ENCODE results near the gene KIF7.

KIF7 gene

DNA sequence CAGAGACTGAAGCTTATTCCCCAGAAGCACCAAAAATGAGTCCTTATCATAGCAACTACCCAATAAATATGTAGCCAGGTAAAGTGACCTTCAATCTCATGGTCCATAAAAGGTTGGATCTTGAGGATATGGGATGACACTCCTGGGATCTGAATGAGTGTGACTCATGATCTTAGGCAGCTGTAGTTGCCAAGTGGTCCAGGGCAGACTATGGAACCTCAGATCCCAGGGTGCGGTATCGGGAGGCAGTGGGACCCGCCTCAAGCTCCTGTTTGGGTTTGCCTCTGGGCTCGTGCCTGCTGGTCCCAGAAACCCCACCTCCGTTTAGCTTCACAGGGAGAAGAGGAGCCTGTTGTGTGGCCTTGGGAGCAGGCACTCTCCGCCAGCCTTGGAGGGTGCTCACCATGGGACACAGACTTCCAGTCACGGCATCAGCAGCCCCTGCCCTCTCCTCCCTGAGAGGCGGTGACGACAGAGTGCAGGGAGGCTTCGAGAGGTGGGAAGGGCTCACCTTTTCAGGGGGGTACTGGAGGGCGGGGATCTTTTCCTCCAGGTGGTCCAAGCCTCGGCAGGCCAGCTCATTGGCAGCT, 15.8 kb upstream of the KIF7 start:
- no peaks in the 10 kb centered on the region for H3K9me3 ChIP-seq (ENCODE audit: control insufficient read depth in 1 of 2, low read length in 2 of 2)
- no peaks in the 10 kb centered on the region for H3K27me3 ChIP-seq (ENCODE audit: control insufficient read depth in 1 of 2, insufficient read depth in 2 of 2, low read length in 2 of 2)
- H3K36me3 ChIP-seq (ENCODE audit: control insufficient read depth in 1 of 2, insufficient read depth in 2 of 2, low read length in 2 of 2), result no peaks in the 10 kb centered on the region
- H3K4me1 ChIP-seq (ENCODE audit: control insufficient read depth in 1 of 2, insufficient read depth in 2 of 2, low read length in 2 of 2), result no peaks in the 10 kb centered on the region
- no peak overlapping the region for H3K27ac ChIP-seq (ENCODE audit: low read depth, low read length)
- H3K4me3 ChIP-seq (ENCODE audit: low read depth in 1 of 2, low read length in 2 of 2), result no peak overlapping the region
- no peak overlapping the region for H3K9ac ChIP-seq (ENCODE audit: low read depth in 1 of 2, low read length in 2 of 2)

GRCh38 chr15:89669941-89670340, 14.7 kb upstream of the KIF7 start:
- H3K36me3 ChIP-seq (ENCODE audit: control insufficient read depth in 1 of 2, insufficient read depth in 2 of 2, low read length in 2 of 2), result no peaks in the 10 kb centered on the region
- no peak overlapping the region for H3K4me3 ChIP-seq (ENCODE audit: low read depth in 1 of 2, low read length in 2 of 2)
- peaks cover 0 to under 1% of the 10 kb centered on the region in 2 donors for H3K27me3 ChIP-seq (ENCODE audit: control insufficient read depth in 1 of 2, insufficient read depth in 2 of 2, low read length in 2 of 2)
- no peak overlapping the region for H3K27ac ChIP-seq (ENCODE audit: low read depth, low read length)
- no peaks in the 10 kb centered on the region for H3K9me3 ChIP-seq (ENCODE audit: control insufficient read depth in 1 of 2, low read length in 2 of 2)
- peaks cover under 1 to 3% of the 10 kb centered on the region in 2 donors for H3K4me1 ChIP-seq (ENCODE audit: control insufficient read depth in 1 of 2, insufficient read depth in 2 of 2, low read length in 2 of 2)
- no peak overlapping the region for H3K9ac ChIP-seq (ENCODE audit: low read depth in 1 of 2, low read length in 2 of 2)

GRCh38 chr15:89669309-89669865, 14.1 kb upstream of the KIF7 start:
- H3K9me3 ChIP-seq (ENCODE audit: control insufficient read depth in 1 of 2, low read length in 2 of 2), result no peaks in the 10 kb centered on the region
- H3K27me3 ChIP-seq (ENCODE audit: control insufficient read depth in 1 of 2, insufficient read depth in 2 of 2, low read length in 2 of 2), result peaks cover 0 to 4% of the 10 kb centered on the region in 2 donors
- H3K27ac ChIP-seq (ENCODE audit: low read depth, low read length), result no peak overlapping the region
- H3K4me3 ChIP-seq (ENCODE audit: low read depth in 1 of 2, low read length in 2 of 2), result no peak overlapping the region
- peaks cover 4 to 5% of the 10 kb centered on the region in 2 donors for H3K4me1 ChIP-seq (ENCODE audit: control insufficient read depth in 1 of 2, insufficient read depth in 2 of 2, low read length in 2 of 2)
- H3K36me3 ChIP-seq (ENCODE audit: control insufficient read depth in 1 of 2, insufficient read depth in 2 of 2, low read length in 2 of 2), result no peaks in the 10 kb centered on the region
- no peak overlapping the region for H3K9ac ChIP-seq (ENCODE audit: low read depth in 1 of 2, low read length in 2 of 2)

- Histone ChIP-seq H3K4me1 (ENCODE audit: control insufficient read depth in 1 of 2, insufficient read depth in 2 of 2, low read length in 2 of 2) (peaks cover 4 to 5% of the 10 kb centered on the region in 2 donors), H3K4me3 (ENCODE audit: low read depth in 1 of 2, low read length in 2 of 2) (no peak overlapping the region), H3K27me3 (ENCODE audit: control insufficient read depth in 1 of 2, insufficient read depth in 2 of 2, low read length in 2 of 2) (peaks cover 0 to 4% of the 10 kb centered on the region in 2 donors), H3K9ac (ENCODE audit: low read depth in 1 of 2, low read length in 2 of 2) (no peak overlapping the region), H3K36me3 (ENCODE audit: control insufficient read depth in 1 of 2, insufficient read depth in 2 of 2, low read length in 2 of 2) (no peaks in the 10 kb centered on the region), H3K9me3 (ENCODE audit: control insufficient read depth in 1 of 2, low read length in 2 of 2) (no peaks in the 10 kb centered on the region), H3K27ac (ENCODE audit: low read depth, low read length) (no peak overlapping the region)
These were observed 12.9 kb upstream of the KIF7 start for GRCh38 chr15:89668171-89668570.

GRCh38 chr15:89667706-89667960, 12.4 kb upstream of the KIF7 start:
- Histone ChIP-seq H3K9me3 (ENCODE audit: control insufficient read depth in 1 of 2, low read length in 2 of 2) (no peaks in the 10 kb centered on the region), H3K27ac (ENCODE audit: low read depth, low read length) (no peak overlapping the region), H3K4me1 (ENCODE audit: control insufficient read depth in 1 of 2, insufficient read depth in 2 of 2, low read length in 2 of 2) (peaks cover 4 to 7% of the 10 kb centered on the region in 2 donors), H3K9ac (ENCODE audit: low read depth in 1 of 2, low read length in 2 of 2) (no peak overlapping the region), H3K4me3 (ENCODE audit: low read depth in 1 of 2, low read length in 2 of 2) (no peak overlapping the region), H3K36me3 (ENCODE audit: control insufficient read depth in 1 of 2, insufficient read depth in 2 of 2, low read length in 2 of 2) (no peaks in the 10 kb centered on the region), H3K27me3 (ENCODE audit: control insufficient read depth in 1 of 2, insufficient read depth in 2 of 2, low read length in 2 of 2) (peaks cover 0 to 4% of the 10 kb centered on the region in 2 donors)

- Histone ChIP-seq H3K27me3 (ENCODE audit: control insufficient read depth in 1 of 2, insufficient read depth in 2 of 2, low read length in 2 of 2) (peaks cover 0 to 4% of the 10 kb centered on the region in 2 donors), H3K9ac (ENCODE audit: low read depth in 1 of 2, low read length in 2 of 2) (no peak overlapping the region), H3K27ac (ENCODE audit: low read depth, low read length) (no peak overlapping the region), H3K36me3 (ENCODE audit: control insufficient read depth in 1 of 2, insufficient read depth in 2 of 2, low read length in 2 of 2) (no peaks in the 10 kb centered on the region), H3K9me3 (ENCODE audit: control insufficient read depth in 1 of 2, low read length in 2 of 2) (no peaks in the 10 kb centered on the region), H3K4me3 (ENCODE audit: low read depth in 1 of 2, low read length in 2 of 2) (no peak overlapping the region), H3K4me1 (ENCODE audit: control insufficient read depth in 1 of 2, insufficient read depth in 2 of 2, low read length in 2 of 2) (peaks cover 4 to 8% of the 10 kb centered on the region in 2 donors)
These were observed 11.8 kb upstream of the KIF7 start for GRCh38 chr15:89666858-89667705.

DNA sequence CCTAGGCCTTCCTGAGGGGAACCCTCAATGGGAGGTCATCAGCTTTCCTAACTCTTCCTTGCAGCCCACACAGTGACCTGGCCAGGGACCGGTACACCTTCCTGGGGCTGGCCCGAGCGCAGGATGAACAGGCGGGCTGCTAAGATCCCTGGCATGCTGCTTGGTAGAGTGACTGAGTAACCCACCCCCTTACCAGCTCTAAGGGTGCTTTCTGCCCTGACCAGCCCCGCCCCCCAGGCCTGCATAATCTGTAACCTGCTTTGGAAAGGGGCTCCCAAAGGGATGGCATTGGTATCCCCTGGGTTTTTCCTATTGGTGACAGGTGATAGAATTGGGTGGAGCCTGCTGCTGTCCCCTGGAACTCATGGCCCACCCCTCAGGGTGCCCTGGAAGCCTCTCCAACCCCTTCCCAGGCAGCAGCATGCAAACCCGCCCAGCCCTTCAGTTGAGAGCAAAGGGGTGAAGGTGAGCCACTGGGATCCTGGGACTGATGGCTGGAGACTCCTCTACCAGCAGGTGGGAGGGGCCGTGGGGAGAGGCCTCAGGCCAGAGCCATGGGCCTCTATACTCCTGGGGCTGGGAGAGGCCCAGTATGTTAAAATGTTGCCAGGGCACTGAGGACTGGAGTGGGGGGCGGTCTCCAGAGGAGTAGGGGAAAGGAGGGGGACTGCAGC, 11.1 kb upstream of the KIF7 start:
- Histone ChIP-seq H3K36me3 (ENCODE audit: control insufficient read depth in 1 of 2, insufficient read depth in 2 of 2, low read length in 2 of 2) (no peaks in the 10 kb centered on the region), H3K27me3 (ENCODE audit: control insufficient read depth in 1 of 2, insufficient read depth in 2 of 2, low read length in 2 of 2) (peaks cover 0 to 4% of the 10 kb centered on the region in 2 donors), H3K27ac (ENCODE audit: low read depth, low read length) (no peak overlapping the region), H3K4me1 (ENCODE audit: control insufficient read depth in 1 of 2, insufficient read depth in 2 of 2, low read length in 2 of 2) (peaks cover 4 to 8% of the 10 kb centered on the region in 2 donors), H3K4me3 (ENCODE audit: low read depth in 1 of 2, low read length in 2 of 2) (peak overlapping the region; percentile 34 to 50), H3K9me3 (ENCODE audit: control insufficient read depth in 1 of 2, low read length in 2 of 2) (no peaks in the 10 kb centered on the region), H3K9ac (ENCODE audit: low read depth in 1 of 2, low read length in 2 of 2) (peak overlapping the region in 1 of 2 donors; percentile 25)

DNA sequence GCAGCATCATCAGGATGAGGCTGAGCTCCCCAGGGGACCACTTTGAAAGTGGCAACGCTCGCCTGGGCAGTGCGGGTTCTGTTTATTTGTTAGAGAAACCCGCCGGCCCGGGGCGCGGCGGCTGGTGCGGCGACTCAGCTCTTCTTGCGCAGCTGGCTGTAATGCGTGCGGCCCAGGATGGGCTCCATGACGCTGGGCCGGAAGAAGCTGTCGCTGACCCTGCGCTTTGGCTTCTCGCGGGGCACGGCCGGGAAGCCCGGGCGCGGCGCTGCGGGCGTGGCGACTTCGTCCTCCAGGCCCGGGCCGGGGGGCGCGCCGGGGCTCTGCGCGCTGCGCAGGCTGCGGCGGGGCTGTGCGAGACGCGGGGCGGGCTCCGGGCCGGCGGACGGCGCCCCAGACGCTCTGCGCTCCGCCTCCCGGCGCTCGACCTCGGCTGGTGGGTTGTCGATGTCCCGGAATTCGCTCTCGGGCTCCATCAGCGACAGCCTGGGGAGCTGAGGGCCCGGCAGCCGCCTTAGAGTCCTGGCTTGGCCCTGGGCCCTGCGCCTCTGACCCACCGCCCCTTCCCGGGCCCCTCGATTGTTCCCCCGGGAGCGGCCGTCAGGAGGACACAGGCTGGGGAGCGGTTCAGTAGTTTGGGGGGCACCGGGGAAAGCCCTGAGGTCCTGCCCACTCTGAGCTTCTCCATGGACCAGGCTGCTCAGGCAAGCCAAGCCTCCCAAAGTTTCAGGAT, 10.3 kb upstream of the KIF7 start:
- Histone ChIP-seq H3K27ac (ENCODE audit: low read depth, low read length) (no peak overlapping the region), H3K36me3 (ENCODE audit: control insufficient read depth in 1 of 2, insufficient read depth in 2 of 2, low read length in 2 of 2) (no peaks in the 10 kb centered on the region), H3K4me3 (ENCODE audit: low read depth in 1 of 2, low read length in 2 of 2) (peak overlapping the region; percentile 43 to 50), H3K27me3 (ENCODE audit: control insufficient read depth in 1 of 2, insufficient read depth in 2 of 2, low read length in 2 of 2) (peaks cover 0 to 4% of the 10 kb centered on the region in 2 donors), H3K9me3 (ENCODE audit: control insufficient read depth in 1 of 2, low read length in 2 of 2) (no peaks in the 10 kb centered on the region), H3K9ac (ENCODE audit: low read depth in 1 of 2, low read length in 2 of 2) (peak overlapping the region in 1 of 2 donors; percentile 25), H3K4me1 (ENCODE audit: control insufficient read depth in 1 of 2, insufficient read depth in 2 of 2, low read length in 2 of 2) (peaks cover 4 to 8% of the 10 kb centered on the region in 2 donors)

GRCh38 chr15:89664441-89665350, 9.4 kb upstream of the KIF7 start:
- peaks cover 0 to 4% of the 10 kb centered on the region in 2 donors for H3K27me3 ChIP-seq (ENCODE audit: control insufficient read depth in 1 of 2, insufficient read depth in 2 of 2, low read length in 2 of 2)
- peaks cover 4 to 8% of the 10 kb centered on the region in 2 donors for H3K4me1 ChIP-seq (ENCODE audit: control insufficient read depth in 1 of 2, insufficient read depth in 2 of 2, low read length in 2 of 2)
- H3K27ac ChIP-seq (ENCODE audit: low read depth, low read length), result no peak overlapping the region
- no peaks in the 10 kb centered on the region for H3K9me3 ChIP-seq (ENCODE audit: control insufficient read depth in 1 of 2, low read length in 2 of 2)
- peak overlapping the region; percentile 43 to 50 for H3K4me3 ChIP-seq (ENCODE audit: low read depth in 1 of 2, low read length in 2 of 2)
- peak overlapping the region in 1 of 2 donors; percentile 15 for H3K9ac ChIP-seq (ENCODE audit: low read depth in 1 of 2, low read length in 2 of 2)
- H3K36me3 ChIP-seq (ENCODE audit: control insufficient read depth in 1 of 2, insufficient read depth in 2 of 2, low read length in 2 of 2), result no peaks in the 10 kb centered on the region
